T-helper 22 cell (primary cell): ENCODE results near the gene CAMK1D.
A peak's percentile ranks its signal among the peaks of the same experiment; 100 is the strongest.
"Not testable (repeated sequence)": the region's sequence is repeated elsewhere in the genome, so short reads cannot be mapped to it uniquely, and the experiment has no call there.

Experiments used
- DNase-seq: peaks from one replicate; pipeline ENCODE4 v3.0.0-alpha.2; 2020; ENCODE audit warnings: low read depth

CAMK1D gene

GRCh38 chr10:12701696-12702095 is 352.3 kb downstream of the CAMK1D start:
- no peak for DNase-seq

GRCh38 chr10:12702215-12702770 is 352.9 kb downstream of the CAMK1D start:
- DNase-seq = no peak

GRCh38 chr10:12703126-12703525 is 353.8 kb downstream of the CAMK1D start:
- DNase-seq = no peak

GRCh38 chr10:12703813-12704212 is 354.5 kb downstream of the CAMK1D start:
- DNase-seq = no peak

GRCh38 chr10:12704488-12704887 is 355.1 kb downstream of the CAMK1D start:
- no peak for DNase-seq

- DNase-seq = no peak
Measured at GRCh38 chr10:12705943-12706342, 356.6 kb downstream of the CAMK1D start.

GRCh38 chr10:12707461-12708185 is 358.3 kb downstream of the CAMK1D start:
- DNase-seq = no peak

- no peak for DNase-seq
Measured at GRCh38 chr10:12709000-12709401, 359.7 kb downstream of the CAMK1D start.

GRCh38 chr10:12709521-12709963 is 360.2 kb downstream of the CAMK1D start:
- no peak for DNase-seq

GRCh38 chr10:12710157-12710556 is 360.8 kb downstream of the CAMK1D start:
- no peak for DNase-seq

GRCh38 chr10:12710594-12711349 is 361.4 kb downstream of the CAMK1D start:
- DNase-seq = peak; percentile 27

- DNase-seq = no peak
Measured at GRCh38 chr10:12711350-12711708, 362.0 kb downstream of the CAMK1D start.

GRCh38 chr10:12712293-12712983 is 363.1 kb downstream of the CAMK1D start:
- DNase-seq = no peak

- not testable (repeated sequence) for DNase-seq
Measured at GRCh38 chr10:12712984-12713316, 363.6 kb downstream of the CAMK1D start.

- no peak for DNase-seq
Measured at GRCh38 chr10:12716042-12716441, 366.7 kb downstream of the CAMK1D start.

- no peak for DNase-seq
Measured at GRCh38 chr10:12717981-12718707, 368.8 kb downstream of the CAMK1D start.

GRCh38 chr10:12719365-12719764 is 370.0 kb downstream of the CAMK1D start:
- no peak for DNase-seq

GRCh38 chr10:12720217-12720981 is 371.1 kb downstream of the CAMK1D start:
- no peak for DNase-seq

GRCh38 chr10:12721334-12721733 is 372.0 kb downstream of the CAMK1D start:
- DNase-seq = no peak

GRCh38 chr10:12723220-12723619 is 373.9 kb downstream of the CAMK1D start:
- DNase-seq = no peak
